GM12874 (cell line): Measurements from ENCODE around the gene TBCA.

ENCODE experiments used
- CTCF ChIP-seq: IDR thresholded peaks from 2 replicates; pipeline ENCODE4 v1.5.1; 2011; ENCODE audit warnings: low read depth, mild to moderate bottlenecking, control low read depth, low read length, moderate library complexity; ENCODE audit not compliant: insufficient read depth

The TBCA gene

GRCh38 chr5:77778881-77779438 lies 2.8 kb upstream of the TBCA start:
- no peak for TF ChIP-seq CTCF

GRCh38 chr5:77778398-77778797 lies 2.3 kb upstream of the TBCA start:
- TF ChIP-seq CTCF = no peak

- TF ChIP-seq CTCF = no peak
Measured at GRCh38 chr5:77777911-77778310, 1.8 kb upstream of the TBCA start.

- TF ChIP-seq CTCF = no peak
Measured at GRCh38 chr5:77777281-77777892, 1.2 kb upstream of the TBCA start.

- no peak for TF ChIP-seq CTCF
Measured at GRCh38 chr5:77776554-77777206, 541 bp upstream of the TBCA start.

- no peak for TF ChIP-seq CTCF
Measured at GRCh38 chr5:77774981-77775789, 954 bp downstream of the TBCA start.

GRCh38 chr5:77773734-77774280 lies 2.3 kb downstream of the TBCA start:
- no peak for TF ChIP-seq CTCF
